ENCODE data around the gene NCDN.
"Not testable (repeated sequence)": the region's sequence is repeated elsewhere in the genome, so short reads cannot be mapped to it uniquely, and the experiment has no call there.

Gene NCDN

DNA sequence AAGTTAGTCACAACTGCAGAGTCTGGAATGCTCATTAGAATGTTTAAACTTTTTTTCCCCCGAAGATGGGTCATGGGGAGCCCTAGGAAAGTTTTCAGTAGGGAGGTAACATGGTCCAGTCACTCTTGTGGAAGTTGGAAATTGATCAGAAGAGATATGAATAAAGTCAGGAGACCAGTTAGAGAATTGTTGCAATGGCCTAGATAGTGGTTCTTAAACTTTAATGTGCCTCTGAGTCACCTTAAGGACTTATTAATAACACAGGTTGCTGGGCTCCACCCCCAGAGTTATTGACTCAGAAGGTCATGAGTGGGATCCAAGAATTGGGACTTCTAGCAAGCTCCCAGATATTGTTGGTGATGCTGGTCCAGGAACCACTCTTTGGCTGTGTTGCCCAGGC is 12.3 kb downstream of the NCDN start:
- DNase-seq (ENCODE audit: low read depth in 2 of 2), result no peak

- no peak for DNase-seq (ENCODE audit: low read depth in 2 of 2)
Observed at GRCh38 chr1:35570589-35571137, 13.1 kb downstream of the NCDN start.

DNA sequence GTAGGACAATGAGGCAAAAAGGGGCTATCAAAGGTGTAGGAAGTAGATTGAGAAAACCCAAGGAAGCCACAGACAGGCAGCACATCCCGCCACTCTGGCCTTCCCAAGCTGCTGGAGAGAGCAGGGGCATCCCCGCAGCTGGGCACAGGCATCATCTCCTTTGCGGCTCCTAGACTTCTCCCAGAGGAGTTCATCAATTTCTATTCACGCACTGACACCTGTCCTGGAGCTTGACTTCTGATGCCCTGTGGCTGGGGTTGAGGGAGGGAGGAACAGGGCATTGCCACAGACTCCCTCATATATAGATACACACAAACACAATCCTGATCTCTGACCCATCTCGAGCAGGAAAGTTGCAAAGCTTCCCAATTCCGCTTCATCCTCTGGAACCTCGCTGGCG is 13.7 kb downstream of the NCDN start:
- no peak for DNase-seq (ENCODE audit: low read depth in 2 of 2)

GRCh38 chr1:35572296-35572695 is 14.7 kb downstream of the NCDN start:
- DNase-seq (ENCODE audit: low read depth in 2 of 2), result no peak

- no peak for DNase-seq (ENCODE audit: low read depth in 2 of 2)
Observed at GRCh38 chr1:35573198-35574124, 15.9 kb downstream of the NCDN start, which contains the start of gene TFAP2E. TSS of gene TFAP2E (plus strand) at chr1:35573314. CDS start at chr1:35573578, 264 bp downstream.

GRCh38 chr1:35574125-35574654 is 16.6 kb downstream of the NCDN start:
- DNase-seq (ENCODE audit: low read depth in 2 of 2), result no peak

DNA sequence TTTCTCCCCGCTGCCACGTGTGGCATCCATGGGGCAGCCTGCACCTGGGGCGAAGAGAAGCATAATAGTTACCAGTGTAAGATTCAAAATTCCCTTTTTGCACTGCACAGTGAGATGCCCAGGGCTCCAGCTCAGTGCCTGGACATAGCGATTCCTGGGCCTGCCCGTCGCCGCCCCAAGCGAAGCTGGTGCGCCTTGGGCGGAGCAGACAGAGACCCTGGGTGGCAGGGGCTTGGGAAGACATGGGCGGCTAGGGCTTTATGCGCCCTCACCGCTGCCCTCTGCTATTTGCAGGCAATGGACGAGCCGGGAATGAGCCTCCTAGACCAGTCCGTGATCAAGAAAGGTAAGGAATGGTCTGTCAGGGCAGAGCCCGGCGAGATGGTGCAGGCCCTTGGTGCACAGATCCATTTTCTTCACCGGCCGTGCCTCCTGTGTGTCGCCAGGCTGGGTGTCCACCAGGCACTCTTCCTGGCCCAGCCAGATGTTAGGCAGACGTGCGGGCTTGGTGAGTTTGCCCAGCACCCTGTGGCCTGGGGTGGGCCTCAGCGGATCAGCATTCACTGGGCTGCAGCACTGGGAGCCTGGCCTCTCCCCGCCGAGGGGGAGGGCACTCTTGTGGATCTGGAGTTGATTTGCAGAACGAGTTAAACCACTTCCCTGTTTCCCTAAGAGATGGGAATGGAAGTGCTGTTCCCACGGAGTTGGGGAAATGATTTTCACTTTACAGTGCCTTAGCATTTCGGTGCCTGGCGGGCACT is 17.2 kb downstream of the NCDN start:
- DNase-seq (ENCODE audit: low read depth in 2 of 2), result no peak

- no peak for DNase-seq (ENCODE audit: low read depth in 2 of 2)
Observed at GRCh38 chr1:35575416-35575958, 17.9 kb downstream of the NCDN start.

GRCh38 chr1:35576061-35576765 is 18.6 kb downstream of the NCDN start:
- no peak for DNase-seq (ENCODE audit: low read depth in 2 of 2)

DNA sequence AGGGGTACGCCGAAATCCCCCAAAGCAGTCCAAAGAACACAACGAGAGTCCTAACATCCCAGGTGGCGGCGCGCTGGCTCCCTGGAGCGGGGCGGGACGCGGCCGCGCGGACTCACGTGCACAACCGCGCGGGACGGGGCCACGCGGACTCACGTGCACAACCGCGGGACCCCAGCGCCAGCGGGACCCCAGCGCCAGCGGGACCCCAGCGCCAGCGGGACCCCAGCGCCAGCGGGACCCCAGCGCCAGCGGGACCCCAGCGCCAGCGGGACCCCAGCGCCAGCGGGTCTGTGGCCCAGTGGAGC is 19.1 kb downstream of the NCDN start:
- DNase-seq (ENCODE audit: low read depth in 2 of 2), result not testable (repeated sequence)

GRCh38 chr1:35577071-35577998 is 19.7 kb downstream of the NCDN start:
- peak in 1 of 2 experiments; percentile 41 for DNase-seq (ENCODE audit: low read depth in 2 of 2)

- DNase-seq (ENCODE audit: low read depth in 2 of 2), result no peak
Observed at GRCh38 chr1:35580949-35581388, 23.4 kb downstream of the NCDN start.

- not testable (repeated sequence) for DNase-seq (ENCODE audit: low read depth in 2 of 2)
Observed at GRCh38 chr1:35581621-35582020, 24.0 kb downstream of the NCDN start.

- DNase-seq (ENCODE audit: low read depth in 2 of 2), result no peak
Observed at GRCh38 chr1:35585281-35585680, 27.7 kb downstream of the NCDN start.

- DNase-seq (ENCODE audit: low read depth in 2 of 2), result not testable (repeated sequence)
Observed at GRCh38 chr1:35585805-35586204, 28.2 kb downstream of the NCDN start.

DNA sequence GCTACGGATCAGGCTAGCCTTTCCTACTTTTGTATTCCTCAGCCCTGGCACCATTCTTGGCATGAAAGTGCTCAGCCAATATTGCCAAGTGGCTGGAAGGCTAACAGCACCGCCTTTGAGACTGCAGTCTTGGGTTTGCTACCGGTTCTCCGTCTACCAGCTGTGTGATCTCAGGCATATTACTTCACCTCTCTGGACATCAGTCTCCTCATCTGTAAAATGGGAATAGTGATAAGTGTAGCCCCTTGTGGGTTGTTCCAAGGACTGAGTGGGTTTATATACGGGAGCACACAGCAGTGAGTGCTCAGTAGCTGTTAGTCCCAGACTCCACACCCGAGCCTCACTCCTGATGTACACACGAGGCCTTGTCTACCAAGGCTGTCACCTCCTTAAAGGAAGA is 29.2 kb downstream of the NCDN start:
- DNase-seq (ENCODE audit: low read depth in 2 of 2), result no peak

GRCh38 chr1:35587736-35588135 is 30.1 kb downstream of the NCDN start:
- DNase-seq (ENCODE audit: low read depth in 2 of 2), result no peak

- no peak for DNase-seq (ENCODE audit: low read depth in 2 of 2)
Observed at GRCh38 chr1:35588197-35588910, 30.8 kb downstream of the NCDN start.

Measured in stimulated activated CD4-positive, alpha-beta T cell treated with anti-CD3 and anti-CD28 coated beads, Interleukin-12 subunit alpha, Interleukin-12 subunit beta, amount 100 ng/mL, for 24 hours (primary cell).